ENCODE data around the gene AP3D1.
"Not testable (repeated sequence)": the region's sequence is repeated elsewhere in the genome, so short reads cannot be mapped to it uniquely, and the experiment has no call there.

GRCh38 chr19:2091926-2092525, 59.3 kb downstream of the AP3D1 start:
- not testable (repeated sequence) for TF ChIP-seq POLR2A (IDR thresholded peaks at IDR 0.05); CTCF (IDR thresholded peaks at IDR 0.05 in 8 of 11, conservative IDR thresholded peaks at IDR 0.05 in 3 of 11)

Measured in spleen (tissue), 7 donors.